Gastroesophageal sphincter (tissue), 3 donors: ENCODE data around the gene ECHDC1.

Experiments
- POLR2A ChIP-seq, 2 donors: fragments of 450-650 bp; IDR thresholded peaks; one replicate each; pipeline ENCODE4 v1.6.1; 2017; ENCODE audit warnings: antibody characterized with exemption in 2 of 2, mild to moderate bottlenecking in 2 of 2, moderate library complexity in 1 of 2
- POLR2AphosphoS5 ChIP-seq: sonication (generic); formaldehyde crosslinking; IDR thresholded peaks from one replicate; pipeline ENCODE4 v1.6.1; 2017; ENCODE audit warnings: antibody characterized with exemption
- TF ChIP-seq, protein P1 (sequence below), 4 experiments: fragments of 200-600 bp in 2 of 4; fragments of 450-650 bp in 2 of 4; sonication (generic) in 1 of 4; IDR thresholded peaks; one replicate each; pipeline ENCODE4 v1.5.1; 2017 to 2019; ENCODE audit warnings: antibody characterized with exemption in 4 of 4, mild to moderate bottlenecking in 2 of 4, moderate library complexity in 2 of 4

DNA sequence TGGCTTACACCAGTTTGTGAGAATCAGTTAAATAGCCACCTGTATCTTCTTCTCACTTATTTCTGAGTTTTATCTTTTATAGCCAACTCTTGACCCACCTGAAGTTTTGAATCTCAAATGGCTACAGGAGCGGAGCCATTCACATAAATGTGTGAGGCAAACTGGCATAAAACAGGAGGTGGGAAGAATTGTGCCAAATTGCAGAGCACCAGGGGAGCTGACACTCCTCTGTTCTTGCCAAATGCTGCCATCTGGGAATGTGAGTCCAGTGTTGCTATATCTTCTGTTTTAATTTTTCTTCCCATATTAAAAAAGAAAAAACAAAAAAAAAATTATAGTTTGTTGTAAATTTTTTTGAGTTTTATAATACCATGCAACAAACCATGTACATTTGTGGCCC is 93.8 kb downstream of the ECHDC1 start:
- TF ChIP-seq POLR2A (IDR thresholded peaks at IDR 0.05) (no peak), POLR2AphosphoS5 (no peak)
- TF ChIP-seq, protein P1, sequence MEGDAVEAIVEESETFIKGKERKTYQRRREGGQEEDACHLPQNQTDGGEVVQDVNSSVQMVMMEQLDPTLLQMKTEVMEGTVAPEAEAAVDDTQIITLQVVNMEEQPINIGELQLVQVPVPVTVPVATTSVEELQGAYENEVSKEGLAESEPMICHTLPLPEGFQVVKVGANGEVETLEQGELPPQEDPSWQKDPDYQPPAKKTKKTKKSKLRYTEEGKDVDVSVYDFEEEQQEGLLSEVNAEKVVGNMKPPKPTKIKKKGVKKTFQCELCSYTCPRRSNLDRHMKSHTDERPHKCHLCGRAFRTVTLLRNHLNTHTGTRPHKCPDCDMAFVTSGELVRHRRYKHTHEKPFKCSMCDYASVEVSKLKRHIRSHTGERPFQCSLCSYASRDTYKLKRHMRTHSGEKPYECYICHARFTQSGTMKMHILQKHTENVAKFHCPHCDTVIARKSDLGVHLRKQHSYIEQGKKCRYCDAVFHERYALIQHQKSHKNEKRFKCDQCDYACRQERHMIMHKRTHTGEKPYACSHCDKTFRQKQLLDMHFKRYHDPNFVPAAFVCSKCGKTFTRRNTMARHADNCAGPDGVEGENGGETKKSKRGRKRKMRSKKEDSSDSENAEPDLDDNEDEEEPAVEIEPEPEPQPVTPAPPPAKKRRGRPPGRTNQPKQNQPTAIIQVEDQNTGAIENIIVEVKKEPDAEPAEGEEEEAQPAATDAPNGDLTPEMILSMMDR (IDR thresholded peaks at IDR 0.05): no peak
